Body of pancreas (tissue), 4 donors: ENCODE data around the gene ATOH8. TPM values are rescaled to one million over a fixed set of nuclear protein-coding genes. Genes with fewer than 3 reads are reported as not detected.
A peak's percentile ranks its signal among the peaks of the same experiment; 100 is the strongest.

Source experiments
- ATAC-seq: fragments of 150-250 bp; one replicate; pipeline ENCODE4 v1.9.1; 2016
- DNase-seq, 4 donors: peaks; one replicate each; pipeline ENCODE4 v3.0.0-alpha.2; 2019
- H3K27ac ChIP-seq, 4 donors: fragments of 200-600 bp; sonication (generic); 1 replicate in 3 of 4; 2 replicates in 1 of 4; pipeline versions ENCODE4 v1.5.1 to v1.6.1; 2016 to 2019; ENCODE audit warnings: mild to moderate bottlenecking in 1 of 4, mixed read lengths in 1 of 4, moderate library complexity in 1 of 4
- H3K27me3 ChIP-seq, 2 donors: fragments of 200-600 bp; sonication (generic); one replicate each; pipeline ENCODE4 v1.6.0; 2016; ENCODE audit warnings: mild to moderate bottlenecking in 1 of 2
- H3K36me3 ChIP-seq, 2 donors: fragments of 200-600 bp; sonication (generic); replicated peaks in 1 of 2; 2 replicates each; pipeline ENCODE4 v1.5.1; 2016; ENCODE audit warnings: low read depth in 2 of 2; ENCODE audit not compliant: insufficient read depth in 1 of 2
- H3K4me1 ChIP-seq: fragments of 200-600 bp; sonication (generic); one replicate; pipeline ENCODE4 v1.6.0; 2016
- H3K4me3 ChIP-seq, 2 donors: fragments of 200-600 bp; sonication (generic); 1 replicate in 1 of 2; 2 replicates in 1 of 2; pipeline ENCODE4 v1.5.1; 2016 to 2019
- H3K9me3 ChIP-seq, 3 donors: fragments of 200-600 bp; sonication (generic); 1 replicate in 2 of 3; 2 replicates in 1 of 3; pipeline ENCODE4 v1.5.1; 2016
- POLR2A ChIP-seq, 3 donors: fragments of 450-650 bp; IDR thresholded peaks; one replicate each; pipeline ENCODE4 v1.6.1; 2016; ENCODE audit warnings: antibody characterized with exemption in 3 of 3, mild to moderate bottlenecking in 2 of 3
- WGBS, 2 donors: methylation state at CpG; one replicate each; pipeline ENCODE4 v1.1.5; 2017; 5-methylcytosine and 5-hydroxymethylcytosine counted together
- intact Hi-C: fragments of 100-400 bp; cut with DNase I; formaldehyde crosslinking; loops from one replicate; pipeline ENCODE4 v1.15.1; 2023
- total RNA-seq, 2 donors: library from RNA; depleted of rRNA; stranded (reverse); fragments of >200 nt; gene quantifications; one replicate each; pipeline ENCODE4 v1.1.0, GENCODE V29; 2016
- TF ChIP-seq, protein P1 (sequence below), 7 experiments: fragments of 450-650 bp in 4 of 7; fragments of 200-600 bp in 3 of 7; sonication (generic) in 3 of 7; IDR thresholded peaks; one replicate each; pipeline ENCODE4 v1.5.1; 2016 to 2019; ENCODE audit warnings: antibody characterized with exemption in 7 of 7

The ATOH8 gene
- total RNA-seq, 2 donors from 2014 or later, result 12.9 to 14.5 TPM

DNA sequence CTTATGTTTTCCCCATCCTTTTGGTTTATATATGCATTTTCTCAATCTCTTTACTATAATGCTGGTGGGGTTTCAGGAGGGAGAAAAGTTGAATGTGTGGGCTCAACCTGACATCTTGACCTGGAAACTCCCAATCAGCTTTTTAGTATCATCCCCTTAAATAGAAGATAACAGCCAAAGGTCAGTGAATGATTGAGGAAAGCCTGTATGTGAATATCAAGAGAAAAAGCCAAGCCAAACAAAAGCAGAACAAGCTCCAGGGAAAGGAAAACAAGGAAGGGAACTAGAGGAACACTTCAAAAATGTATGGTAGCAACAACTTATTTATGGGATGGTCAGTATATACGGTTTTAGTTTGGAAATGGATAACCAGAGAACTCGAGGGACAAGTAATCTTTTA is 28.3 kb upstream of the ATOH8 start:
- no peak for TF ChIP-seq POLR2A (IDR thresholded peaks at IDR 0.05)
- TF ChIP-seq, protein P1, sequence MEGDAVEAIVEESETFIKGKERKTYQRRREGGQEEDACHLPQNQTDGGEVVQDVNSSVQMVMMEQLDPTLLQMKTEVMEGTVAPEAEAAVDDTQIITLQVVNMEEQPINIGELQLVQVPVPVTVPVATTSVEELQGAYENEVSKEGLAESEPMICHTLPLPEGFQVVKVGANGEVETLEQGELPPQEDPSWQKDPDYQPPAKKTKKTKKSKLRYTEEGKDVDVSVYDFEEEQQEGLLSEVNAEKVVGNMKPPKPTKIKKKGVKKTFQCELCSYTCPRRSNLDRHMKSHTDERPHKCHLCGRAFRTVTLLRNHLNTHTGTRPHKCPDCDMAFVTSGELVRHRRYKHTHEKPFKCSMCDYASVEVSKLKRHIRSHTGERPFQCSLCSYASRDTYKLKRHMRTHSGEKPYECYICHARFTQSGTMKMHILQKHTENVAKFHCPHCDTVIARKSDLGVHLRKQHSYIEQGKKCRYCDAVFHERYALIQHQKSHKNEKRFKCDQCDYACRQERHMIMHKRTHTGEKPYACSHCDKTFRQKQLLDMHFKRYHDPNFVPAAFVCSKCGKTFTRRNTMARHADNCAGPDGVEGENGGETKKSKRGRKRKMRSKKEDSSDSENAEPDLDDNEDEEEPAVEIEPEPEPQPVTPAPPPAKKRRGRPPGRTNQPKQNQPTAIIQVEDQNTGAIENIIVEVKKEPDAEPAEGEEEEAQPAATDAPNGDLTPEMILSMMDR (IDR thresholded peaks at IDR 0.05), result no peak
- DNase-seq (no peak), ATAC-seq (no peak)
- Histone ChIP-seq H3K4me3 (no peak overlapping the region), H3K27ac (no peak overlapping the region), H3K36me3 (no peaks in the 10 kb centered on the region), H3K27me3 (no peaks in the 10 kb centered on the region), H3K9me3 (no peaks in the 10 kb centered on the region), H3K4me1 (peaks cover 8% of the 10 kb centered on the region)
- 32 to 44% methylated on average over 2 of the region's 2 CpGs for WGBS, 2 donors
- intact Hi-C loops, result loop anchor here (10.0 kb wide), 1 partner anchor 359 kb away; no protein-coding TSS in a partner anchor

DNA sequence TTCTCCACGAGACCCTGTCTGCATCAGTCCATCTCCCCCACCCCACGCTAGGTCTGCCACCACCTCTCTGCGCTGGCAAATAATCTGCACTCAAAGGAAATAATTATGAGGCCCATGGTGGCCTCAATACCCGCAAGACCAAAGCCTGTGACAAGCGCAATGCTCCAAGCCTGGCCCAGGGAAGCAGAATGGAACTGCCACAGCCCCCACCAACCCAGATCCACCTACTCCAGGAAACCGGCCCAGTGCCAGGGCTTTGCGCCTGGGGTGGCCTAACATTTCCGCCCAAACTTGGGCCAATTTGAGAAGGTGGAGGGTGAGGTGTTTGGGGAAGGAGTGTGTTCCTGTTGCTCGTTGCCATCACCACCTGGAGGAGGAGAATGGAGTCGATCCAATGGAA is 26.0 kb upstream of the ATOH8 start:
- no peak for TF ChIP-seq POLR2A (IDR thresholded peaks at IDR 0.05)
- TF ChIP-seq, protein P1 (IDR thresholded peaks at IDR 0.05), result no peak
- 56 to 68% methylated on average over 10 of the region's 10 CpGs for WGBS, 2 donors
- ATAC-seq, result no peak
- Histone ChIP-seq H3K36me3 (no peaks in the 10 kb centered on the region), H3K4me1 (peaks cover 8% of the 10 kb centered on the region), H3K27me3 (no peaks in the 10 kb centered on the region), H3K27ac (no peak overlapping the region), H3K4me3 (no peak overlapping the region), H3K9me3 (no peaks in the 10 kb centered on the region)
- intact Hi-C loops, result loop anchor here (10.0 kb wide), 1 partner anchor 357 kb away; no protein-coding TSS in a partner anchor
- no peak for DNase-seq

DNA sequence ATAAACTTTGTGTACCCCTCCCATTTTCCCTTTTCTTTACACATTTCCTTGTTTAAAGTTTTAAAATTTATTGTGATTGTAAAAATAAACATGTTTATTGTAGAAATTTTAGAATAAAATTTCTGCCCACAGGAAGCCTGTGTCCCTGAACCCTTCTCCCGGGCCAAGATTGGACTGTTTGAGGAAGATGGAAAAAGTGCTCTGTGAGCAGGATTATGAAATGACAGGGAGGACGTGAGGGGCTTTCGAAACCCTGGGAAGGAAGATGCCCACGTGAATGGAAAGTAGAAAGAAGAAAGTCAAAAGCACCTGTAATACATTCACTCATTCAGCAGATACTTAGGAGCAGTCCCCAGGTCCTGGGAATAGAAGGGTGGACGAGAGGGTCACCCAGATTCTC is 25.4 kb upstream of the ATOH8 start:
- TF ChIP-seq, protein P1 (IDR thresholded peaks at IDR 0.05), result no peak
- WGBS, 2 donors, result 47 to 50% methylated on average over 5 of the region's 5 CpGs
- H3K4me1 ChIP-seq, result peaks cover 8% of the 10 kb centered on the region

DNA sequence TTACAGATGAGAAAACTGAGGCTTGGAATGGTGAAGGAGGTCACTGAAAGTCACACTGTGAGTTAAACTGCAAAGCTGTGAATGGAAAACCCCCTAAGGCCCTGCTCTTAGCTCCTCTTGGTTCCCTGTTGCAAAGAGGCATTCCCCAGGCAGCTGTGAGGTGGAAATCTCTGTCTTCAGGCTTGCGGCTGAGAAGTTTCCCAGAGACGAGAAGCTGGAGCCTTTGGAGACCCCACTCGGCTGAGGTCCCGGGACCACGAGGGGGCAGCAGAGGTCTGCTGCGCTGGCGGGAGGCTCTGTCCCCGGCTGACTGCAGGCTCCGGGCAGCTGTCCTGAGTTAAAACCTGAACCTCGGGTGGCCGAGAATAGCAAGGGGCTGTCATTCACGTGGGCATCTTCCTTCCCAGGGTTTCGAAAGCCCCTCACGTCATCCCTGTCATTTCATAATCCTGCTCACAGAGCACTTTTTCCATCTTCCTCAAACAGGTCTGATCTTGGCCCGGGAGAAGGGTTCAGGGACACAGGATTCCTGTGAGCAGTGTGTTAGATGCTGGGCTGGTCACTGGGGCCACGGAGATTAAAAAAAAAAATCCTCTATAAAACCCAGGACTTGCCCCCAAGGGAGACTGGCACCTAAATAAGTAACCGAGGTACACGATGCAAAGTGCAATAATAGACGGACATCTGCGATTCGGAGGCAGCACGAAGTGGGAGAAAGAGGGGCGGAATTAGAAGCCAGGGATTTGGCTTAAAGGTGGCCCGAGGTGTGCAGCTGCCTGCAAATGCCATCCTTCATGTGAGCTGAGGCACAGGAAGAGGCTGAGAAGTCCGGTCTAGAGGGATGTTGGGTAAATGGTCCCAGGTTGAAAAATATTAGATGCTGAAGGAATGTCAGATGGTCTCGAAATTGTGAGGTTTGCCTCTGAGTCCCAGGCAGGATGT is 24.6 kb upstream of the ATOH8 start:
- WGBS, 2 donors, result 32 to 33% methylated on average over 25 to 26 of the region's 26 CpGs
- H3K4me3 ChIP-seq, result no peak overlapping the region
- DNase-seq, result peak; percentile 86 to 90 (median 89)

More for the DNA sequence above, 25.4 kb upstream of the ATOH8 start:
- intact Hi-C loops, result loop anchor here (10.0 kb wide), 1 partner anchor 356 kb away; no protein-coding TSS in a partner anchor
- H3K9me3 ChIP-seq, result no peaks in the 10 kb centered on the region
- H3K27ac ChIP-seq, result no peak overlapping the region
- no peak for ATAC-seq
- H3K27me3 ChIP-seq, result no peaks in the 10 kb centered on the region
- no peak for DNase-seq
- no peaks in the 10 kb centered on the region for H3K36me3 ChIP-seq
- H3K4me3 ChIP-seq, result no peak overlapping the region

More for the DNA sequence above, 24.6 kb upstream of the ATOH8 start:
- H3K4me1 ChIP-seq, result peaks cover 8% of the 10 kb centered on the region
- H3K27me3 ChIP-seq, result no peaks in the 10 kb centered on the region
- TF ChIP-seq POLR2A (IDR thresholded peaks at IDR 0.05), result no peak
- TF ChIP-seq, protein P1 (IDR thresholded peaks at IDR 0.05), result peak; percentile 91 to 98 (median 94)
- intact Hi-C loops, result loop anchor here (10.0 kb wide), 1 partner anchor 356 kb away; no protein-coding TSS in a partner anchor
- no peaks in the 10 kb centered on the region for H3K9me3 ChIP-seq
- peak; percentile 96 for ATAC-seq
- no peaks in the 10 kb centered on the region for H3K36me3 ChIP-seq
- peak overlapping the region in 1 of 4 donors; percentile 5 for H3K27ac ChIP-seq
